ENCODE data around the gene ADAMTS2. TPM values are rescaled to one million over a fixed set of nuclear protein-coding genes. Genes with fewer than 3 reads are reported as not detected.
A peak's percentile ranks its signal among the peaks of the same experiment; 100 is the strongest.

Gene ADAMTS2
- polyA plus RNA-seq, 3 donors = 0.74 to 2.3 TPM; not detected in 1

- Histone ChIP-seq H3K4me2 (replicated peaks; ENCODE audit: extremely low read depth, low read length, poor library complexity, severe bottlenecking) (no peak overlapping the region), H3K4me3 (replicated peaks in 1 of 3; ENCODE audit: low read depth in 2 of 3, low read length in 3 of 3) (no peak overlapping the region), H3K27me3 (ENCODE audit: control insufficient read depth in 2 of 2, insufficient read depth in 2 of 2, low read length in 2 of 2) (no peaks in the 10 kb centered on the region), H3K79me2 (ENCODE audit: insufficient read depth, low read length) (no peaks in the 10 kb centered on the region), H3K9me3 (replicated peaks in 1 of 2; ENCODE audit: control insufficient read depth in 1 of 2, insufficient read depth in 1 of 2, low read length in 2 of 2) (peaks cover 18 to 31% of the 10 kb centered on the region in 2 donors), H3K4me1 (ENCODE audit: control insufficient read depth in 1 of 2, insufficient read depth in 2 of 2, low read length in 2 of 2) (no peaks in the 10 kb centered on the region), H4K20me1 (ENCODE audit: insufficient read depth, low read length) (no peaks in the 10 kb centered on the region), H3K36me3 (replicated peaks in 1 of 2; ENCODE audit: control insufficient read depth in 1 of 2, insufficient read depth in 2 of 2, low read length in 2 of 2) (no peaks in the 10 kb centered on the region), H3K27ac (ENCODE audit: low read depth in 1 of 2, low read length in 2 of 2) (no peak overlapping the region), H3K9ac (ENCODE audit: insufficient read depth, low read length, poor library complexity, severe bottlenecking) (no peak overlapping the region), H2AFZ (ENCODE audit: insufficient read depth, low read depth, low read length, poor library complexity, severe bottlenecking) (no peak overlapping the region)
- TF ChIP-seq, protein P1, sequence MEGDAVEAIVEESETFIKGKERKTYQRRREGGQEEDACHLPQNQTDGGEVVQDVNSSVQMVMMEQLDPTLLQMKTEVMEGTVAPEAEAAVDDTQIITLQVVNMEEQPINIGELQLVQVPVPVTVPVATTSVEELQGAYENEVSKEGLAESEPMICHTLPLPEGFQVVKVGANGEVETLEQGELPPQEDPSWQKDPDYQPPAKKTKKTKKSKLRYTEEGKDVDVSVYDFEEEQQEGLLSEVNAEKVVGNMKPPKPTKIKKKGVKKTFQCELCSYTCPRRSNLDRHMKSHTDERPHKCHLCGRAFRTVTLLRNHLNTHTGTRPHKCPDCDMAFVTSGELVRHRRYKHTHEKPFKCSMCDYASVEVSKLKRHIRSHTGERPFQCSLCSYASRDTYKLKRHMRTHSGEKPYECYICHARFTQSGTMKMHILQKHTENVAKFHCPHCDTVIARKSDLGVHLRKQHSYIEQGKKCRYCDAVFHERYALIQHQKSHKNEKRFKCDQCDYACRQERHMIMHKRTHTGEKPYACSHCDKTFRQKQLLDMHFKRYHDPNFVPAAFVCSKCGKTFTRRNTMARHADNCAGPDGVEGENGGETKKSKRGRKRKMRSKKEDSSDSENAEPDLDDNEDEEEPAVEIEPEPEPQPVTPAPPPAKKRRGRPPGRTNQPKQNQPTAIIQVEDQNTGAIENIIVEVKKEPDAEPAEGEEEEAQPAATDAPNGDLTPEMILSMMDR (IDR thresholded peaks at IDR 0.05) = no peak
- Mint-ChIP-seq H3K4me3 (no peak overlapping the region), H3K27ac (peak overlapping the region in 1 of 7 donors; percentile 10), H3K36me3 (no peaks in the 10 kb centered on the region), H3K9me3 (peaks cover 9 to 32% (median 19%) of the 10 kb centered on the region in 7 donors), H3K27me3 (ENCODE audit: low read depth in 3 of 3) (peaks cover 1 to 9% (median 3%) of the 10 kb centered on the region in 3 donors), H3K4me1 (no peaks in the 10 kb centered on the region)
- 95% methylated on average over 12 of the region's 12 CpGs for WGBS (ENCODE audit: insufficient coverage)
- no peak for DNase-seq
- intact Hi-C loops (cut with micrococcal nuclease) = no loop called here
These were observed 110.6 kb downstream of the ADAMTS2 start for GRCh38 chr5:179234563-179235135.

- Mint-ChIP-seq H3K4me3 (no peak overlapping the region), H3K4me1 (no peaks in the 10 kb centered on the region), H3K27me3 (ENCODE audit: low read depth in 3 of 3) (peaks cover 1 to 8% (median 3%) of the 10 kb centered on the region in 3 donors), H3K27ac (no peak overlapping the region), H3K36me3 (no peaks in the 10 kb centered on the region), H3K9me3 (peaks cover 7 to 31% (median 15%) of the 10 kb centered on the region in 7 donors)
- no peaks in the 10 kb centered on the region for H3K79me2 ChIP-seq (ENCODE audit: insufficient read depth, low read length)
- H3K4me2 ChIP-seq (replicated peaks; ENCODE audit: extremely low read depth, low read length, poor library complexity, severe bottlenecking) = no peak overlapping the region
- H4K20me1 ChIP-seq (ENCODE audit: insufficient read depth, low read length) = no peaks in the 10 kb centered on the region
- no peaks in the 10 kb centered on the region for H3K27me3 ChIP-seq (ENCODE audit: control insufficient read depth in 2 of 2, insufficient read depth in 2 of 2, low read length in 2 of 2)
- H3K36me3 ChIP-seq (replicated peaks in 1 of 2; ENCODE audit: control insufficient read depth in 1 of 2, insufficient read depth in 2 of 2, low read length in 2 of 2) = no peaks in the 10 kb centered on the region
- H3K27ac ChIP-seq (ENCODE audit: low read depth in 1 of 2, low read length in 2 of 2) = no peak overlapping the region
- H3K4me3 ChIP-seq (replicated peaks in 1 of 3; ENCODE audit: low read depth in 2 of 3, low read length in 3 of 3) = no peak overlapping the region
- no peaks in the 10 kb centered on the region for H3K4me1 ChIP-seq (ENCODE audit: control insufficient read depth in 1 of 2, insufficient read depth in 2 of 2, low read length in 2 of 2)
- intact Hi-C loops (cut with micrococcal nuclease) = no loop called here
- TF ChIP-seq, protein P1 (IDR thresholded peaks at IDR 0.05) = no peak
- DNase-seq = no peak
- 88% methylated on average over 10 of the region's 12 CpGs for WGBS (ENCODE audit: insufficient coverage)
- peaks cover 18 to 27% of the 10 kb centered on the region in 2 donors for H3K9me3 ChIP-seq (replicated peaks in 1 of 2; ENCODE audit: control insufficient read depth in 1 of 2, insufficient read depth in 1 of 2, low read length in 2 of 2)
- H2AFZ ChIP-seq (ENCODE audit: insufficient read depth, low read depth, low read length, poor library complexity, severe bottlenecking) = no peak overlapping the region
- no peak overlapping the region for H3K9ac ChIP-seq (ENCODE audit: insufficient read depth, low read length, poor library complexity, severe bottlenecking)
These were observed 111.2 kb downstream of the ADAMTS2 start for GRCh38 chr5:179233909-179234562.
